ENCODE results near the gene ACOX3. TPM values are rescaled to one million over a fixed set of nuclear protein-coding genes. Genes with fewer than 3 reads are reported as not detected.

ACOX3 gene
- total and polyA plus RNA-seq, 9 of the 15 experiments (the other 6 are each of a cell fraction or from before 2014, with no cell fraction given), result 0.68 to 7.3 (median 3.7) TPM

GRCh38 chr4:8322794-8323704 lies 117.5 kb downstream of the ACOX3 start:
- Histone ChIP-seq H3K36me3 (ENCODE audit: control insufficient read depth, insufficient read depth, low read length) (no peaks in the 10 kb centered on the region), H3K9me3 (replicated peaks; ENCODE audit: control insufficient read depth, insufficient read depth, low read depth, low read length) (no peaks in the 10 kb centered on the region; the same call in 1 of the 2 replicates), H3K9ac (ENCODE audit: insufficient read depth in 1 of 2, low read depth in 2 of 2, low read length in 2 of 2) (no peak overlapping the region), H3K4me3 (no peak overlapping the region), H3K27me3 (ENCODE audit: control insufficient read depth in 2 of 2, insufficient read depth in 2 of 2, low read length in 2 of 2) (peaks cover 3 to 32% of the 10 kb centered on the region in 2 experiments; a peak in 3 of 5 replicates), H3K4me1 (replicated peaks in 1 of 2; ENCODE audit: control insufficient read depth in 2 of 2, insufficient read depth in 2 of 2, low read length in 2 of 2) (no peaks in the 10 kb centered on the region), H3K79me2 (ENCODE audit: control insufficient read depth, insufficient read depth, low read length) (no peaks in the 10 kb centered on the region), H2AFZ (ENCODE audit: low read depth, low read length) (no peak overlapping the region), H3K9me1 (ENCODE audit: control insufficient read depth, insufficient read depth, low read length) (no peaks in the 10 kb centered on the region), H3K27ac (ENCODE audit: extremely low read depth, low read depth, low read length) (no peak overlapping the region), H3K4me2 (ENCODE audit: insufficient read depth, low read length) (no peak overlapping the region), H4K20me1 (replicated peaks; ENCODE audit: control insufficient read depth, insufficient read depth, low read length) (0 out of 2 replicates have a peak, but pooled peaks cover 4% of the 10 kb centered on the region)
- DNase-seq (ENCODE audit: extremely low read depth in 1 of 4, low spot score in 3 of 4), result no peak
- ATAC-seq, result no peak
- no peak for TF ChIP-seq JUN (IDR thresholded peaks at IDR 0.05; ENCODE audit: borderline replicate concordance, low read depth, low read length)
- no peak for TF ChIP-seq JUN (CRISPR knock-in tag; IDR thresholded peaks at IDR 0.05; ENCODE audit: borderline replicate concordance)
- TF ChIP-seq, protein P1, sequence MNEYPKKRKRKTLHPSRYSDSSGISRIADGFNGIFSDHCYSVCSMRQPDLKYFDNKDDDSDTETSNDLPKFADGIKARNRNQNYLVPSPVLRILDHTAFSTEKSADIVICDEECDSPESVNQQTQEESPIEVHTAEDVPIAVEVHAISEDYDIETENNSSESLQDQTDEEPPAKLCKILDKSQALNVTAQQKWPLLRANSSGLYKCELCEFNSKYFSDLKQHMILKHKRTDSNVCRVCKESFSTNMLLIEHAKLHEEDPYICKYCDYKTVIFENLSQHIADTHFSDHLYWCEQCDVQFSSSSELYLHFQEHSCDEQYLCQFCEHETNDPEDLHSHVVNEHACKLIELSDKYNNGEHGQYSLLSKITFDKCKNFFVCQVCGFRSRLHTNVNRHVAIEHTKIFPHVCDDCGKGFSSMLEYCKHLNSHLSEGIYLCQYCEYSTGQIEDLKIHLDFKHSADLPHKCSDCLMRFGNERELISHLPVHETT (CRISPR knock-in tag; conservative IDR thresholded peaks at IDR 0.05 in 1 of 2, IDR thresholded peaks at IDR 0.05 in 1 of 2), result no peak
- TF ChIP-seq ZNF280B (CRISPR knock-in tag; IDR thresholded peaks at IDR 0.05), result no peak
- TF ChIP-seq ZHX1 (conservative IDR thresholded peaks at IDR 0.05; ENCODE audit: low read length), result no peak
- no peak for TF ChIP-seq THAP7 (CRISPR knock-in tag; IDR thresholded peaks at IDR 0.05)
- no peak for TF ChIP-seq MYC (IDR thresholded peaks at IDR 0.05; ENCODE audit: low read depth, low read length)
- no peak for TF ChIP-seq MYC (CRISPR knock-in tag; IDR thresholded peaks at IDR 0.05; ENCODE audit: borderline replicate concordance, low read depth)
- ChIA-PET POLR2A (interaction anchor here (0.6 to 1.5 kb wide), 3 partner anchors 12 to 20 kb away, joined by 3 to 6 read pairs (median 5); no protein-coding TSS in a partner anchor), CTCF (ENCODE audit: low intra/inter-chr PET ratio) (interaction anchor here (0.7 kb wide), 1 partner anchor 82 kb away, joined by 4 read pairs; no protein-coding TSS in a partner anchor)
- no peak for FAIRE-seq
- BruUV-seq (replicated peaks), result no TSS peak
- 6% methylated on average over 9 of the region's 9 CpGs for WGBS (ENCODE audit: insufficient coverage, low coverage, missing lambda C conversion rate)
- in situ Hi-C loops (cut with MboI) (no loop called here), intact Hi-C loops (cut with micrococcal nuclease) (loop anchor here (5.0 kb wide), 1 partner anchor 79 kb away; no protein-coding TSS in a partner anchor)

Measured in K562 (cell line).